ENCODE data around the gene BAD. TPM values are rescaled to one million over a fixed set of nuclear protein-coding genes. Genes with fewer than 3 reads are reported as not detected.
A peak's percentile ranks its signal among the peaks of the same experiment; 100 is the strongest.

BAD gene
- total and polyA plus RNA-seq, 2 of the 13 experiments (the other 11 are each of a cell fraction or from before 2014, with no cell fraction given): 17.9 to 28.5 TPM

GRCh38 chr11:64225608-64226506 is 58.6 kb downstream of the BAD start, which contains the start of the genes NUDT22 and TRPT1 (continued):
- TF ChIP-seq, protein P1, sequence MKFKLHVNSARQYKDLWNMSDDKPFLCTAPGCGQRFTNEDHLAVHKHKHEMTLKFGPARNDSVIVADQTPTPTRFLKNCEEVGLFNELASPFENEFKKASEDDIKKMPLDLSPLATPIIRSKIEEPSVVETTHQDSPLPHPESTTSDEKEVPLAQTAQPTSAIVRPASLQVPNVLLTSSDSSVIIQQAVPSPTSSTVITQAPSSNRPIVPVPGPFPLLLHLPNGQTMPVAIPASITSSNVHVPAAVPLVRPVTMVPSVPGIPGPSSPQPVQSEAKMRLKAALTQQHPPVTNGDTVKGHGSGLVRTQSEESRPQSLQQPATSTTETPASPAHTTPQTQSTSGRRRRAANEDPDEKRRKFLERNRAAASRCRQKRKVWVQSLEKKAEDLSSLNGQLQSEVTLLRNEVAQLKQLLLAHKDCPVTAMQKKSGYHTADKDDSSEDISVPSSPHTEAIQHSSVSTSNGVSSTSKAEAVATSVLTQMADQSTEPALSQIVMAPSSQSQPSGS (CRISPR knock-in tag; IDR thresholded peaks at IDR 0.05): peak; percentile 61; the same call in 1 of the 2 replicates
- TF ChIP-seq U2AF2 (IDR thresholded peaks at IDR 0.05; ENCODE audit: low read depth, low read length): no peak
- TF ChIP-seq HNRNPH1 (optimal IDR thresholded peaks at IDR 0.05; ENCODE audit: low read depth, low read length): no peak
- no peak for TF ChIP-seq MTF2 (CRISPR knock-in tag; IDR thresholded peaks at IDR 0.05; ENCODE audit: borderline replicate concordance)
- TF ChIP-seq ZNF512 (CRISPR knock-in tag; IDR thresholded peaks at IDR 0.05): no peak
- TF ChIP-seq ISL2 (CRISPR knock-in tag; IDR thresholded peaks at IDR 0.05): no peak
- TF ChIP-seq, protein P2, sequence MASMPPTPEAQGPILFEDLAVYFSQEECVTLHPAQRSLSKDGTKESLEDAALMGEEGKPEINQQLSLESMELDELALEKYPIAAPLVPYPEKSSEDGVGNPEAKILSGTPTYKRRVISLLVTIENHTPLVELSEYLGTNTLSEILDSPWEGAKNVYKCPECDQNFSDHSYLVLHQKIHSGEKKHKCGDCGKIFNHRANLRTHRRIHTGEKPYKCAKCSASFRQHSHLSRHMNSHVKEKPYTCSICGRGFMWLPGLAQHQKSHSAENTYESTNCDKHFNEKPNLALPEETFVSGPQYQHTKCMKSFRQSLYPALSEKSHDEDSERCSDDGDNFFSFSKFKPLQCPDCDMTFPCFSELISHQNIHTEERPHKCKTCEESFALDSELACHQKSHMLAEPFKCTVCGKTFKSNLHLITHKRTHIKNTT (CRISPR knock-in tag; IDR thresholded peaks at IDR 0.05): no peak
- TF ChIP-seq LCORL (IDR thresholded peaks at IDR 0.05): no peak
- peak; percentile 8; the same call in 1 of the 2 replicates for TF ChIP-seq LCORL (CRISPR knock-in tag; IDR thresholded peaks at IDR 0.05)
- TF ChIP-seq GFI1 (CRISPR knock-in tag; IDR thresholded peaks at IDR 0.05; ENCODE audit: borderline replicate concordance): 0 out of 2 replicates have a peak, but pooled peaks have one; percentile 38
- TF ChIP-seq MIXL1 (CRISPR knock-in tag; IDR thresholded peaks at IDR 0.05): peak; percentile 32; the same call in 1 of the 2 replicates
- TF ChIP-seq ZNF879 (CRISPR knock-in tag; IDR thresholded peaks at IDR 0.05): peak; percentile 81; the same call in 1 of the 2 replicates
- no peak for TF ChIP-seq TRAFD1 (CRISPR knock-in tag; IDR thresholded peaks at IDR 0.05; ENCODE audit: borderline replicate concordance)
- TF ChIP-seq MLLT10 (CRISPR knock-in tag; IDR thresholded peaks at IDR 0.05): no peak
- TF ChIP-seq ZNF12 (CRISPR knock-in tag; IDR thresholded peaks at IDR 0.05): no peak
- no peak for TF ChIP-seq SMARCC2 (IDR thresholded peaks at IDR 0.05)
